ENCODE measurements around the gene PTK7.

GRCh38 chr6:43090559-43090956 lies 14.4 kb downstream of the PTK7 start:
- TF ChIP-seq CTCF (IDR thresholded peaks at IDR 0.05; ENCODE audit: low read depth, low read length) (no peak), POLR2A (IDR thresholded peaks at IDR 0.05; ENCODE audit: extremely low read depth, insufficient read length) (no peak), MAX (IDR thresholded peaks at IDR 0.05; ENCODE audit: low read depth, low read length) (no peak), MYC (IDR thresholded peaks at IDR 0.05; ENCODE audit: low read depth, low read length) (no peak)

Measured in NB4 (cell line).